Anterior cingulate cortex (tissue), 58 donors: ENCODE measurements around the gene PRPS1.
"Not testable (repeated sequence)": the region's sequence is repeated elsewhere in the genome, so short reads cannot be mapped to it uniquely, and the experiment has no call there.

ENCODE experiments used
- DNase-seq, 58 donors: peaks; one replicate each; lab custom pipeline; 2025; lab: John Stamatoyannopoulos, UW

The PRPS1 gene

GRCh38 chrX:107672955-107673378 is 44.7 kb downstream of the PRPS1 start:
- peak in 19 of 58 donors; percentile 1 to 51 (median 6) for DNase-seq

- DNase-seq: no peak
These were observed 45.1 kb downstream of the PRPS1 start for GRCh38 chrX:107673431-107673830.

GRCh38 chrX:107673933-107674479 is 45.7 kb downstream of the PRPS1 start:
- peak in 8 of 58 donors; percentile 1 to 43 (median 8) for DNase-seq

GRCh38 chrX:107674480-107675364 is 46.4 kb downstream of the PRPS1 start:
- DNase-seq: peak in 1 of 58 donors; percentile 43

GRCh38 chrX:107675365-107675654 is 47.0 kb downstream of the PRPS1 start:
- no peak for DNase-seq

- DNase-seq: peak in 4 of 58 donors; percentile 2 to 8 (median 5)
These were observed 47.7 kb downstream of the PRPS1 start for GRCh38 chrX:107675823-107676555.

GRCh38 chrX:107676559-107677378 is 48.5 kb downstream of the PRPS1 start:
- DNase-seq: peak in 36 of 58 donors; percentile 1 to 60 (median 14)

GRCh38 chrX:107677501-107677901 is 49.2 kb downstream of the PRPS1 start:
- peak in 1 of 58 donors; percentile 0 for DNase-seq

- DNase-seq: no peak
These were observed 49.6 kb downstream of the PRPS1 start for GRCh38 chrX:107677909-107678308.

GRCh38 chrX:107678957-107679740 is 50.8 kb downstream of the PRPS1 start:
- no peak for DNase-seq

- no peak for DNase-seq
These were observed 53.9 kb downstream of the PRPS1 start for GRCh38 chrX:107682256-107682655.

- no peak for DNase-seq
These were observed 55.0 kb downstream of the PRPS1 start for GRCh38 chrX:107683124-107683895.

GRCh38 chrX:107683931-107684330 is 55.6 kb downstream of the PRPS1 start:
- no peak for DNase-seq

GRCh38 chrX:107684956-107685385 is 56.7 kb downstream of the PRPS1 start:
- DNase-seq: peak in 22 of 58 donors; percentile 0 to 48 (median 2)

GRCh38 chrX:107685586-107685985 is 57.3 kb downstream of the PRPS1 start:
- DNase-seq: not testable (repeated sequence)

- DNase-seq: no peak
These were observed 57.7 kb downstream of the PRPS1 start for GRCh38 chrX:107686026-107686425.

GRCh38 chrX:107686792-107687191 is 58.5 kb downstream of the PRPS1 start:
- DNase-seq: no peak

- DNase-seq: no peak
These were observed 59.1 kb downstream of the PRPS1 start for GRCh38 chrX:107687445-107687844.

- DNase-seq: no peak
These were observed 62.7 kb downstream of the PRPS1 start for GRCh38 chrX:107691024-107691448.
